Aorta (tissue), 5 donors: Measurements from ENCODE around the gene UBE2J2. TPM values are rescaled to one million over a fixed set of nuclear protein-coding genes. Genes with fewer than 3 reads are reported as not detected.

Source experiments
- ATAC-seq: fragments of 200-7000 bp; cut with Tn5 transposase; one replicate; pipeline ENCODE4 v1.9.1; 2022; ENCODE audit warnings: moderate library complexity; ENCODE audit not compliant: low FRiP score
- DNase-seq, 2 donors: peaks; one replicate each; pipeline ENCODE4 v3.0.0-alpha.2; 2020
- H3K27ac ChIP-seq, 2 donors: one replicate each; pipeline ENCODE4 v1.5.1; 2013; ENCODE audit warnings: low read length in 2 of 2, mild to moderate bottlenecking in 2 of 2, moderate library complexity in 2 of 2, control low read depth in 1 of 2, inconsistent platforms in 1 of 2, low read depth in 1 of 2
- H3K27me3 ChIP-seq, 2 donors: one replicate each; pipeline ENCODE4 v1.6.1; 2013; ENCODE audit warnings: control low read depth in 1 of 2, low read length in 1 of 2, mild to moderate bottlenecking in 1 of 2, moderate library complexity in 1 of 2; ENCODE audit not compliant: insufficient read depth in 2 of 2, control insufficient read depth in 1 of 2
- H3K36me3 ChIP-seq, 2 donors: one replicate each; pipeline ENCODE4 v1.6.1; 2013; ENCODE audit warnings: control low read depth in 1 of 2, low read length in 1 of 2, mild to moderate bottlenecking in 1 of 2; ENCODE audit not compliant: insufficient read depth in 2 of 2, control insufficient read depth in 1 of 2
- H3K4me1 ChIP-seq, 2 donors: one replicate each; pipeline ENCODE4 v1.6.1; 2013; ENCODE audit warnings: low read length in 2 of 2, control low read depth in 1 of 2, mild to moderate bottlenecking in 1 of 2, moderate library complexity in 1 of 2; ENCODE audit not compliant: insufficient read depth in 2 of 2, control insufficient read depth in 1 of 2
- H3K4me3 ChIP-seq, 2 donors: one replicate each; pipeline ENCODE4 v1.5.1; 2013; ENCODE audit warnings: low read length in 2 of 2, control low read depth in 1 of 2, mild to moderate bottlenecking in 1 of 2
- H3K9me3 ChIP-seq: one replicate; pipeline ENCODE4 v1.6.1; 2013; ENCODE audit warnings: mild to moderate bottlenecking, low read length; ENCODE audit not compliant: control insufficient read depth
- WGBS, 2 donors: extraction: QIAGEN DNeasy Blood & Tissue Kit; methylation state at CpG; one replicate each; pipeline ENCODE4 v1.1.7; 2013; 5-methylcytosine and 5-hydroxymethylcytosine counted together
- intact Hi-C, 2 donors: fragments of 100-400 bp; cut with DNase I; formaldehyde crosslinking; loops; one replicate each; pipeline versions ENCODE4 v1.14.2 to v1.15.0; 2022
- polyA plus RNA-seq, 2 donors: library from polyadenylated mRNA; stranded (reverse); fragments of 200-250 nt; gene quantifications; one replicate each; pipeline ENCODE4 v1.2.3, GENCODE V29; 2013
- total RNA-seq, 2 donors: library from RNA; stranded (reverse); fragmentation: NEBNext Ultra II Directional; extraction: Animal tissue kit (Norgen Biotek cat#: 25700); gene quantifications; one replicate each; pipeline ENCODE4 v1.2.1, GENCODE V29; 2021
- donor health status: healthy with polysubstance abuse.
- donor health status: Bipolar disorder and iron deficiency.
- donor health status: DM: no; HTN: no; CAD: no.
- donor health status: DM: no; HTN: no; CAD: no.
- donor health status: DM: yes; HTN: yes; CAD: no.

Gene UBE2J2
- total and polyA plus RNA-seq, 4 donors = 17.2 to 49.4 (median 48.1) TPM

- no peaks in the 10 kb centered on the region for H3K9me3 ChIP-seq
- DNase-seq (no peak), ATAC-seq (no peak)
- intact Hi-C loops = no loop called here
- no peaks in the 10 kb centered on the region for H3K4me1 ChIP-seq
- H3K27ac ChIP-seq = no peak overlapping the region
- 90 to 91% methylated on average over 52 of the region's 52 CpGs for WGBS, 2 donors
- H3K27me3 ChIP-seq = no peaks in the 10 kb centered on the region
- H3K36me3 ChIP-seq = peaks cover 0 to 7% of the 10 kb centered on the region in 2 donors
- H3K4me3 ChIP-seq = no peak overlapping the region
Observed at GRCh38 chr1:1217621-1218523, 55.8 kb downstream of the UBE2J2 start.

GRCh38 chr1:1216770-1217620 lies 56.7 kb downstream of the UBE2J2 start:
- ATAC-seq (no peak), DNase-seq (no peak)
- Histone ChIP-seq H3K9me3 (no peaks in the 10 kb centered on the region), H3K27ac (no peak overlapping the region), H3K4me1 (no peaks in the 10 kb centered on the region), H3K4me3 (no peak overlapping the region), H3K36me3 (peaks cover 0 to 5% of the 10 kb centered on the region in 2 donors), H3K27me3 (no peaks in the 10 kb centered on the region)
- intact Hi-C loops = no loop called here
- 92 to 94% methylated on average over 52 to 74 of the region's 74 CpGs for WGBS, 2 donors

DNA sequence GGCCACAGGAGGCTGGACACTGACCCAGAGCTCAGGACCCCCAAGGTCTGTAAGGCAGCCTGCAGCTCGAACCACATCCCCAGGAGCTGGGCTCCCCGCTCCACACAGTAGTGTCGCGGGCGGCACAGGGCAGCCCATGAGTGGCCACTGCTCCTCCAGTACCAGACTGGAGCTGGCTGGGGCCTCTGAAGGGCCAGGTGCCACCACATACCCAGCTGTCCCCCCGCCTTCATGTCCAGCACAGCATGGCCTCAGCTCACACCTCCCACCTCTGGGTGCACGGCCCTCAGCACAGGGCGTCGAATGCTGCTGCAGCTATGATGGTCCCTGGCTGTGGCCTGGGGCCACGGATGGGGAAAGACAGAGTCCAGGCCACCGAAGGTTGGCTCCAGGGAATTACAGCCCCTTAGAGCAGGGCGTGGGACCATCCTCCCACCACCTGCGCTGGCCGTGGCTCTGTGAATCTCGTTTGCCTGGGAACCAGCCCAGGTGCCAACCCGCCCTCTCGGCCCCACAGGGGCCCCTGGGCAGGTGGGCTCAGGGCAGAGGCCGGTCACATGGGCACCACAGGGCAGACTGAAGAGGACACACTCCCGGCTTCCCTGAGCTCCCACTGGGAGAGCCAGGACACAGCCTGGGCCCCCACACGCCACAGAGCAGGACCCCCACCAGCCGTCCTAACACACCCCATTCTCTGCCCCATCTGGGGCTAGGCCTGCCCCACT lies 57.6 kb downstream of the UBE2J2 start:
- Histone ChIP-seq H3K9me3 (no peaks in the 10 kb centered on the region), H3K4me3 (no peak overlapping the region), H3K4me1 (no peaks in the 10 kb centered on the region), H3K36me3 (peaks cover 0 to 5% of the 10 kb centered on the region in 2 donors), H3K27me3 (no peaks in the 10 kb centered on the region), H3K27ac (no peak overlapping the region)
- intact Hi-C loops = no loop called here
- ATAC-seq (no peak), DNase-seq (no peak)
- 85 to 88% methylated on average over 19 to 21 of the region's 21 CpGs for WGBS, 2 donors

DNA sequence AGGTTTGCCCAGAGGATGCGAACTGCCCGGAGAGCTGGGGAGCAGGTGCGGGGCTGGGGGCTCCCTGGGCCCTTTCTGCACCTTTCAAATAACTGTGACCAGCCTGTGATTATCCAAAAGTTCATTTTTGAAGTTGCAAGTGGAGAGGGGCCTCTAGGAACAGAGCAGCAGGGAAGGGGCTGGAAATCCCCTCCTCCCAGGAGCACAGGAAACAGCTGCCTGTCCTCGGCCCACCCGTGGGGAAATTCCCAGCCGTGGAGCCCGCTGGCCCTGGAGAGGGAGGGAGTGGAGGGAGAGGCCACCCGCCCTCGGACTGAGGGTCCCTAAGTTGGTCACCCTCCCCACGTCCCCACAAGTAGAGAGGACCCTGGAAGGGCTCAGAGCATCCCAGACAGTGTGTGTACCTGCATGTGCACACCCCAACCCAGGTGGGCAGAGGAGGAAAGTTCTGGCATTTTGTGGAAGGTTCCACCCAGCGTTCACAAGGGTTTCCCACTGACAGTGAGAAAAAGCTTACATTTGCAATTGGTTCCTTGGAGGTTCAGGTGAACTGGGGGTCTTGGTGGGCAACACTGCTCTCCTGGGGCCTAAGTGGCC lies 58.5 kb downstream of the UBE2J2 start:
- Histone ChIP-seq H3K27ac (no peak overlapping the region), H3K4me3 (no peak overlapping the region), H3K4me1 (no peaks in the 10 kb centered on the region), H3K27me3 (no peaks in the 10 kb centered on the region), H3K9me3 (no peaks in the 10 kb centered on the region), H3K36me3 (peaks cover 0 to 5% of the 10 kb centered on the region in 2 donors)
- intact Hi-C loops = no loop called here
- DNase-seq (no peak), ATAC-seq (no peak)
- 57 to 58% methylated on average over 11 of the region's 11 CpGs for WGBS, 2 donors

- no peaks in the 10 kb centered on the region for H3K4me1 ChIP-seq
- H3K27ac ChIP-seq = no peak within 1 kb of the TSS
- H3K4me3 ChIP-seq = no peak within 1 kb of the TSS
- H3K36me3 ChIP-seq = peaks cover 0 to 5% of the 10 kb centered on the region in 2 donors
- no peaks in the 10 kb centered on the region for H3K9me3 ChIP-seq
- DNase-seq = peak in 1 of 2 donors; percentile 62
- no peak for ATAC-seq
- intact Hi-C loops = no loop called here
- 68 to 71% methylated on average over 53 to 56 of the region's 56 CpGs for WGBS, 2 donors
- no peaks in the 10 kb centered on the region for H3K27me3 ChIP-seq
Observed at GRCh38 chr1:1213345-1214265, 60.0 kb downstream of the UBE2J2 start, which contains the start of gene TNFRSF4. Gene TNFRSF4, minus strand, starts transcription at chr1:1214153. Its CDS starts 26 bp downstream, at chr1:1214127.

DNA sequence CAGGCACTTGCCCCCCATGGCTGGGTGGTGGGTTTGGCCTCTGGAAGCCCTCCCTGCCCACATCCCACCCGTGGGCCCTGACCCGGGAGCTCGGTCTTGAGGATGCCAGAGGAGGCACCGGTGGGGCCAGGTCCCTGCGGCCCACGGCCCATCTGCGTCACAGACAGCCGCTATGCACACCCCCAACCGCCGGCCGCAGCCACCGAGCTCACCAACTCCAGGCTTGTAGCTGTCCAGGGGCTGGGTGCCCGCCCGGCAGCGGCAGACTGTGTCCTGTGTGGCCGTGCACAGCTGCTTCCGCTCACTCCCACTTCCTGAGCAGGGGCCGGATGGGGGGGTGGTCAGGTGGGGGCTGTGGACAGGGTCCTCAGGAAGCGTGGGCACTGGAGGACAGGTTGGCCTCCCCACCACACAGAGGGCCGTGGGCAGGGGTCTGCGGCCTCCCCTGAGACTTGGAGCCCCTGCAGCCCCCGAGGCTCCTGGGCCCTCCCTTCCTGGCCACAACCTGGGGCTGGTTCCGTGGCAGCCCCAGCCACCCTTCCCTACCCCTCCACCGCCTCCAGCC lies 60.8 kb downstream of the UBE2J2 start:
- 70% methylated on average over 20 to 24 of the region's 24 CpGs for WGBS, 2 donors
- ATAC-seq (peak; percentile 3), DNase-seq (peak; percentile 62 to 80)
- H3K4me1 ChIP-seq = no peaks in the 10 kb centered on the region
- no peaks in the 10 kb centered on the region for H3K27me3 ChIP-seq
- H3K27ac ChIP-seq = no peak overlapping the region
- intact Hi-C loops = no loop called here
- no peak overlapping the region for H3K4me3 ChIP-seq
- H3K9me3 ChIP-seq = no peaks in the 10 kb centered on the region
- H3K36me3 ChIP-seq = peaks cover 0 to 2% of the 10 kb centered on the region in 2 donors

DNA sequence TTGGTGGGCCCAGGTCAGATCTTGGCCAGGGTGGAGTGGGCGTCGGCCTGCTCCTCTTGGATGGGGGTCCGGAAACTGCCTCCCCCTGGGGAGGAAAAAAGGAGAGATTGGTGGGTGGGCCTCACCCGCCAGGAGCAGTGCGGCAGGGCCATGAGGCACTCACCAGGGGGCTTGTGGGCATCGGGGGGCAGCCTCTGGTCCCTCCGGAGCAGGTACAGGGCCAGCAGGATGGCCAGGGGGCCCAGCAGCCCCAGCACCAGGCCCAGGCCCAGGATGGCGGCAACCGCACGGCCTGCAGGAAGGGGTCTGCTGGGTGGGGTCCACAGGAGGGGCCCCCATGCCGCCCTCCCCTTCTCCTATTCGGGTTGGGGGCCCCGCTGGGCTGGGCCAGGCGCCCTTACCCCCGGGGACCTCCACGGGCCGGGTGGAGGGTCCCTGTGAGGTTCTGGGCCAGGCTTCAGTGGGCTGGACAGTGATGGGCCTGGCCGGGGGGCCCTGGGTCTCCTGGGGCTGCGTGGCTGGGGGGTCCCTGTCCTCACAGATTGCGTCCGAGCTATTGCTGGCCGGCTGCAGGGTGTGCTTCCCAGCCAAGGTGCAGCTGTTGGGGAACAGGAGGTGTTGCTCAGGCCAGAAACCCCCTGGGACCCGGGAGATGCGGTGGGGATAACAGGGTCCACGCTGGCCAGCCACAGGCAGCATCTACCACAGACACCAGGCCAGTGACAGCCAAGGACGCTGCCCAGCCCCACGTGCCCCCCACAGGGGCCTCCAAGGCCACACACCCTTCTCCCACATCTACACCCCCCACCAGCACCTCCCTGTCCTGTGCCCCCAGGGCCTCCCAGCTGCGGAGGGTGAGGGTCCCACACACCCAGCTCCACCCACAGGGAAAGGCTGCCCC lies 61.9 kb downstream of the UBE2J2 start:
- H3K4me3 ChIP-seq = no peak overlapping the region
- DNase-seq (peak; percentile 42 to 71), ATAC-seq (no peak)
- no peaks in the 10 kb centered on the region for H3K4me1 ChIP-seq
- H3K27me3 ChIP-seq = no peaks in the 10 kb centered on the region
- WGBS, 2 donors = 87 to 91% methylated on average over 26 to 28 of the region's 28 CpGs
- no peaks in the 10 kb centered on the region for H3K36me3 ChIP-seq
- H3K9me3 ChIP-seq = no peaks in the 10 kb centered on the region
- H3K27ac ChIP-seq = no peak overlapping the region
- intact Hi-C loops = no loop called here
